DOHH2 (cell line): ENCODE results near the gene PGM2.

Experiments used
- CTCF ChIP-seq: fragments of 200-600 bp; sonication (generic); IDR thresholded peaks from one replicate; pipeline ENCODE4 v1.5.1; 2014; ENCODE audit warnings: antibody characterized with exemption, mild to moderate bottlenecking, low read depth, low read length; ENCODE audit not compliant: poor library complexity, severe bottlenecking
- EZH2phosphoT487 ChIP-seq: fragments of 200-600 bp; sonication (generic); IDR thresholded peaks from 2 replicates; pipeline ENCODE4 v1.6.1; 2017; ENCODE audit warnings: borderline replicate concordance, mild to moderate bottlenecking, antibody characterized with exemption, low read length, moderate library complexity, mixed read lengths

- TF ChIP-seq CTCF (no peak), EZH2phosphoT487 (no peak)
Measured at GRCh38 chr4:37799941-37800554, 26.4 kb upstream of the PGM2 start.
